Liver (tissue), 9 donors: Measurements from ENCODE around the gene TEC. TPM values are rescaled to one million over a fixed set of nuclear protein-coding genes. Genes with fewer than 3 reads are reported as not detected.

Experiments
- DNase-seq: peaks from one replicate; pipeline ENCODE4 v3.0.0-alpha.2; 2017; ENCODE audit warnings: low spot score
- H3K27ac ChIP-seq, 2 donors: one replicate each; pipeline ENCODE4 v1.7.0; 2013; ENCODE audit warnings: inconsistent platforms in 2 of 2, low read length in 2 of 2, control low read depth in 1 of 2, low read depth in 1 of 2, mild to moderate bottlenecking in 1 of 2
- H3K27me3 ChIP-seq, 4 donors: one replicate each; pipeline versions ENCODE4 v1.6.1 to v1.7.0; 2013; ENCODE audit warnings: low read length in 3 of 4, inconsistent platforms in 1 of 4, mild to moderate bottlenecking in 1 of 4, moderate library complexity in 1 of 4; ENCODE audit not compliant: control insufficient read depth in 4 of 4, insufficient read depth in 4 of 4
- H3K36me3 ChIP-seq, 4 donors: one replicate each; pipeline versions ENCODE4 v1.6.1 to v1.7.0; 2013; ENCODE audit warnings: low read length in 3 of 4, mild to moderate bottlenecking in 3 of 4, low read depth in 1 of 4, moderate library complexity in 1 of 4; ENCODE audit not compliant: control insufficient read depth in 4 of 4, insufficient read depth in 3 of 4
- H3K4me1 ChIP-seq, 4 donors: one replicate each; pipeline versions ENCODE4 v1.6.1 to v1.7.0; 2013; ENCODE audit warnings: low read length in 3 of 4, mild to moderate bottlenecking in 3 of 4, moderate library complexity in 1 of 4; ENCODE audit not compliant: control insufficient read depth in 4 of 4, insufficient read depth in 4 of 4
- H3K4me3 ChIP-seq, 3 donors: one replicate each; pipeline versions ENCODE4 v1.6.1 to v1.7.0; 2013; ENCODE audit warnings: low read length in 3 of 3, control low read depth in 1 of 3, low read depth in 1 of 3, mild to moderate bottlenecking in 1 of 3
- H3K9ac ChIP-seq, 2 donors: one replicate each; pipeline ENCODE4 v1.7.0; 2013; ENCODE audit warnings: low read length in 2 of 2, mild to moderate bottlenecking in 2 of 2, moderate library complexity in 2 of 2, control low read depth in 1 of 2, low read depth in 1 of 2
- H3K9me3 ChIP-seq, 4 donors: one replicate each; pipeline versions ENCODE4 v1.6.1 to v1.7.0; 2013; ENCODE audit warnings: low read length in 3 of 4; ENCODE audit not compliant: control insufficient read depth in 4 of 4
- ATF3 ChIP-seq: IDR thresholded peaks from 2 replicates; pipeline ENCODE4 v1.6.1; 2016; ENCODE audit warnings: antibody characterized with exemption
- EGR1 ChIP-seq, 2 donors: IDR thresholded peaks; 2 replicates each; pipeline ENCODE4 v1.6.1; 2016 to 2018; ENCODE audit warnings: antibody characterized with exemption in 2 of 2, low read depth in 2 of 2
- FOXA1 ChIP-seq: IDR thresholded peaks from 2 replicates; pipeline ENCODE4 v1.6.1; 2016; ENCODE audit warnings: antibody characterized with exemption
- FOXA2 ChIP-seq: IDR thresholded peaks from 2 replicates; pipeline ENCODE4 v1.6.1; 2016; ENCODE audit warnings: antibody characterized with exemption
- HNF4A ChIP-seq, 2 donors: conservative IDR thresholded peaks; 2 replicates each; pipeline ENCODE4 v1.6.1; 2016; ENCODE audit warnings: antibody characterized with exemption in 2 of 2, mild to moderate bottlenecking in 2 of 2
- HNF4G ChIP-seq: IDR thresholded peaks from 2 replicates; pipeline ENCODE4 v1.6.1; 2016; ENCODE audit warnings: antibody characterized with exemption
- JUND ChIP-seq, 2 donors: IDR thresholded peaks; 2 replicates each; pipeline ENCODE4 v1.6.1; 2016; ENCODE audit warnings: antibody characterized with exemption in 2 of 2
- NR2F2 ChIP-seq: IDR thresholded peaks from 2 replicates; pipeline ENCODE4 v1.6.1; 2016; ENCODE audit warnings: antibody characterized with exemption
- RAD21 ChIP-seq, 2 donors: IDR thresholded peaks; 2 replicates each; pipeline ENCODE4 v1.6.1; 2016; ENCODE audit warnings: antibody characterized with exemption in 2 of 2, mild to moderate bottlenecking in 2 of 2
- SP1 ChIP-seq: IDR thresholded peaks from 2 replicates; pipeline ENCODE4 v1.6.1; 2018; ENCODE audit warnings: antibody characterized with exemption, mild to moderate bottlenecking
- TAF1 ChIP-seq: conservative IDR thresholded peaks from 2 replicates; pipeline ENCODE4 v1.6.1; 2016; ENCODE audit warnings: antibody characterized with exemption, mild to moderate bottlenecking
- YY1 ChIP-seq: IDR thresholded peaks from 2 replicates; pipeline ENCODE4 v1.6.1; 2016; ENCODE audit warnings: antibody characterized with exemption, mild to moderate bottlenecking
- ZBTB33 ChIP-seq: IDR thresholded peaks from 2 replicates; pipeline ENCODE4 v1.6.1; 2016; ENCODE audit warnings: antibody characterized with exemption
- WGBS: extraction: QIAGEN DNeasy Blood & Tissue Kit; methylation state at CpG from one replicate; pipeline ENCODE4 v1.1.7; 2013; 5-methylcytosine and 5-hydroxymethylcytosine counted together
- polyA plus RNA-seq, 2 donors: library from polyadenylated mRNA; stranded (reverse) in 1 of 2; unstranded in 1 of 2; fragments of 200-250 nt in 1 of 2; fragments of >200 nt in 1 of 2; fragmentation: Nextera tagmentation in 1 of 2; extraction: Ambion mirVana in 1 of 2; gene quantifications; one replicate each; pipeline versions ENCODE4 v1.2.1 to v1.2.3, GENCODE V29; 2013 to 2015
- total RNA-seq, 2 donors: library from RNA; depleted of rRNA; stranded (reverse); fragments of >200 nt; gene quantifications; one replicate each; pipeline ENCODE4 v1.2.3, GENCODE V29; 2014
- TF ChIP-seq, protein P1 (sequence below): fragments of 150-350 bp; IDR thresholded peaks from 2 replicates; pipeline ENCODE4 v1.5.1; 2017; ENCODE audit warnings: improper control_type of control experiment, low read depth, low read length; ENCODE audit not compliant: missing input control
- TF ChIP-seq, protein P2 (sequence below): IDR thresholded peaks from 2 replicates; pipeline ENCODE4 v1.6.1; 2016; ENCODE audit warnings: antibody characterized with exemption
- TF ChIP-seq, protein P3 (sequence below): IDR thresholded peaks from 2 replicates; pipeline ENCODE4 v1.6.1; 2016; ENCODE audit warnings: antibody characterized with exemption, mild to moderate bottlenecking
- donor health status: healthy.
- donor health status: healthy.
- donor health status: healthy.
- donor health status: healthy.
- donor health status: healthy.

Gene TEC
- total and polyA plus RNA-seq, 4 donors: 1.1 to 4.7 (median 2.0) TPM

- Histone ChIP-seq H3K4me1 (peaks cover 2 to 26% (median 17%) of the 10 kb centered on the region in 4 donors), H3K27me3 (no peaks in the 10 kb centered on the region)
- WGBS: 97% methylated on average over 2 of the region's 2 CpGs
Observed at GRCh38 chr4:48250980-48251379, 18.7 kb downstream of the TEC start.

GRCh38 chr4:48250343-48250742, 19.3 kb downstream of the TEC start:
- H3K27me3 ChIP-seq: no peaks in the 10 kb centered on the region
- no peaks in the 10 kb centered on the region for H3K9me3 ChIP-seq
- no peak for DNase-seq
- no peak overlapping the region for H3K27ac ChIP-seq
- WGBS: 93% methylated on average over 4 of the region's 4 CpGs
- H3K4me3 ChIP-seq: no peak overlapping the region
- peaks cover 2 to 26% (median 17%) of the 10 kb centered on the region in 4 donors for H3K4me1 ChIP-seq
- no peak overlapping the region for H3K9ac ChIP-seq
- H3K36me3 ChIP-seq: no peaks in the 10 kb centered on the region
- TF ChIP-seq TAF1 (no peak), FOXA1 (no peak), NR2F2 (no peak), RAD21 (IDR thresholded peaks at IDR 0.05) (no peak)
- TF ChIP-seq, protein P1, sequence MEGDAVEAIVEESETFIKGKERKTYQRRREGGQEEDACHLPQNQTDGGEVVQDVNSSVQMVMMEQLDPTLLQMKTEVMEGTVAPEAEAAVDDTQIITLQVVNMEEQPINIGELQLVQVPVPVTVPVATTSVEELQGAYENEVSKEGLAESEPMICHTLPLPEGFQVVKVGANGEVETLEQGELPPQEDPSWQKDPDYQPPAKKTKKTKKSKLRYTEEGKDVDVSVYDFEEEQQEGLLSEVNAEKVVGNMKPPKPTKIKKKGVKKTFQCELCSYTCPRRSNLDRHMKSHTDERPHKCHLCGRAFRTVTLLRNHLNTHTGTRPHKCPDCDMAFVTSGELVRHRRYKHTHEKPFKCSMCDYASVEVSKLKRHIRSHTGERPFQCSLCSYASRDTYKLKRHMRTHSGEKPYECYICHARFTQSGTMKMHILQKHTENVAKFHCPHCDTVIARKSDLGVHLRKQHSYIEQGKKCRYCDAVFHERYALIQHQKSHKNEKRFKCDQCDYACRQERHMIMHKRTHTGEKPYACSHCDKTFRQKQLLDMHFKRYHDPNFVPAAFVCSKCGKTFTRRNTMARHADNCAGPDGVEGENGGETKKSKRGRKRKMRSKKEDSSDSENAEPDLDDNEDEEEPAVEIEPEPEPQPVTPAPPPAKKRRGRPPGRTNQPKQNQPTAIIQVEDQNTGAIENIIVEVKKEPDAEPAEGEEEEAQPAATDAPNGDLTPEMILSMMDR: no peak
- TF ChIP-seq, protein P2, sequence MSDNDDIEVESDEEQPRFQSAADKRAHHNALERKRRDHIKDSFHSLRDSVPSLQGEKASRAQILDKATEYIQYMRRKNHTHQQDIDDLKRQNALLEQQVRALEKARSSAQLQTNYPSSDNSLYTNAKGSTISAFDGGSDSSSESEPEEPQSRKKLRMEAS: no peak

More at GRCh38 chr4:48250980-48251379, 18.7 kb downstream of the TEC start:
- no peak overlapping the region for H3K9ac ChIP-seq
- H3K4me3 ChIP-seq: no peak overlapping the region
- no peak for DNase-seq
- TF ChIP-seq FOXA2 (no peak), HNF4G (no peak), YY1 (no peak), RAD21 (IDR thresholded peaks at IDR 0.05) (no peak), TAF1 (no peak), HNF4A (conservative IDR thresholded peaks at IDR 0.05) (no peak), SP1 (no peak), EGR1 (IDR thresholded peaks at IDR 0.05; ENCODE audit: low read depth in 2 of 2) (no peak), ZBTB33 (no peak), ATF3 (no peak), JUND (IDR thresholded peaks at IDR 0.05) (no peak), FOXA1 (no peak)
- TF ChIP-seq, protein P3, sequence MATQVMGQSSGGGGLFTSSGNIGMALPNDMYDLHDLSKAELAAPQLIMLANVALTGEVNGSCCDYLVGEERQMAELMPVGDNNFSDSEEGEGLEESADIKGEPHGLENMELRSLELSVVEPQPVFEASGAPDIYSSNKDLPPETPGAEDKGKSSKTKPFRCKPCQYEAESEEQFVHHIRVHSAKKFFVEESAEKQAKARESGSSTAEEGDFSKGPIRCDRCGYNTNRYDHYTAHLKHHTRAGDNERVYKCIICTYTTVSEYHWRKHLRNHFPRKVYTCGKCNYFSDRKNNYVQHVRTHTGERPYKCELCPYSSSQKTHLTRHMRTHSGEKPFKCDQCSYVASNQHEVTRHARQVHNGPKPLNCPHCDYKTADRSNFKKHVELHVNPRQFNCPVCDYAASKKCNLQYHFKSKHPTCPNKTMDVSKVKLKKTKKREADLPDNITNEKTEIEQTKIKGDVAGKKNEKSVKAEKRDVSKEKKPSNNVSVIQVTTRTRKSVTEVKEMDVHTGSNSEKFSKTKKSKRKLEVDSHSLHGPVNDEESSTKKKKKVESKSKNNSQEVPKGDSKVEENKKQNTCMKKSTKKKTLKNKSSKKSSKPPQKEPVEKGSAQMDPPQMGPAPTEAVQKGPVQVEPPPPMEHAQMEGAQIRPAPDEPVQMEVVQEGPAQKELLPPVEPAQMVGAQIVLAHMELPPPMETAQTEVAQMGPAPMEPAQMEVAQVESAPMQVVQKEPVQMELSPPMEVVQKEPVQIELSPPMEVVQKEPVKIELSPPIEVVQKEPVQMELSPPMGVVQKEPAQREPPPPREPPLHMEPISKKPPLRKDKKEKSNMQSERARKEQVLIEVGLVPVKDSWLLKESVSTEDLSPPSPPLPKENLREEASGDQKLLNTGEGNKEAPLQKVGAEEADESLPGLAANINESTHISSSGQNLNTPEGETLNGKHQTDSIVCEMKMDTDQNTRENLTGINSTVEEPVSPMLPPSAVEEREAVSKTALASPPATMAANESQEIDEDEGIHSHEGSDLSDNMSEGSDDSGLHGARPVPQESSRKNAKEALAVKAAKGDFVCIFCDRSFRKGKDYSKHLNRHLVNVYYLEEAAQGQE: no peak
- TF ChIP-seq, protein P2: no peak
- no peak overlapping the region for H3K27ac ChIP-seq
- no peaks in the 10 kb centered on the region for H3K9me3 ChIP-seq
- no peaks in the 10 kb centered on the region for H3K36me3 ChIP-seq
